Measurements from ENCODE around the gene AK1.

DNA sequence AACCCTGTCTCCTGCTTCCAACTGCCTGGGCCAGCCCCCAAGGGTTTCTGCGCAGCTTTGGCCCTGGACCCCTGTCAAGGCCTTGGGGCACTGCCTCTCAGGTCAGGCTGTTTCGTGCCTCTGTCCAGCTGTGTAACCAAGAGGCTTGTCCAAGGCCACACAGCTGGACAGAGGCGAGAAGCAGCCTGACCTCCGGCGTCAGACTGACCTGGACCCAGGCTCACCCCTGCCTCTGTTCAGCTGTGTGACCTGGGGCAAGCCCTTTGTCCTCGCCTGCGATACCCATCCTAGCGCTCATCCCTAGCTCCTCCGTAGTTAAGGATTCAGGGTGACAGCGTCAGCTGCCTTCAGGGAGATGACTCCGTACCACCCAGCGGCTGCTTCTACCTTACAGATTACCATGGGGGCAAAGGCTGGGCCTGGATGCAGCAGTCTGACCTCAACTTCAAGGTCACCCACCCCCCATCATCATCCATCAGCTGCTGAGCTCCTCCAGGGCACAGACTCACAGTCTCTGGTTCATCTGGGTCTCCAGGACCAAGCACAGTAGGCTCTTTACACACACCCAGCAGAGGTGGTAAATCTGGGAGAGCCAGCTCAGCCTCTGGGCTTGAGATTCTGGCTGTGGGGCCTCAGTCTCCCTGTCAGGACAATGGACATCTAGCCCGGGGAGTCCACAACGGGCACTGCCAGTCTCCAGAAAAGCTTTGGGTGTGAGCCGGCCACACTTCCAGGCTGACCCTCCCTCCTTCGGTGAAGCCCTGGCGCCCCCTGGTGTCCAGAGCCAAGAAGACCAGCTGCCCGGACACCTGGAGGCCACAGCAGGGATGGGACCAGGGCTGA, 7.9 kb downstream of the AK1 start:
- TF ChIP-seq, protein P1, sequence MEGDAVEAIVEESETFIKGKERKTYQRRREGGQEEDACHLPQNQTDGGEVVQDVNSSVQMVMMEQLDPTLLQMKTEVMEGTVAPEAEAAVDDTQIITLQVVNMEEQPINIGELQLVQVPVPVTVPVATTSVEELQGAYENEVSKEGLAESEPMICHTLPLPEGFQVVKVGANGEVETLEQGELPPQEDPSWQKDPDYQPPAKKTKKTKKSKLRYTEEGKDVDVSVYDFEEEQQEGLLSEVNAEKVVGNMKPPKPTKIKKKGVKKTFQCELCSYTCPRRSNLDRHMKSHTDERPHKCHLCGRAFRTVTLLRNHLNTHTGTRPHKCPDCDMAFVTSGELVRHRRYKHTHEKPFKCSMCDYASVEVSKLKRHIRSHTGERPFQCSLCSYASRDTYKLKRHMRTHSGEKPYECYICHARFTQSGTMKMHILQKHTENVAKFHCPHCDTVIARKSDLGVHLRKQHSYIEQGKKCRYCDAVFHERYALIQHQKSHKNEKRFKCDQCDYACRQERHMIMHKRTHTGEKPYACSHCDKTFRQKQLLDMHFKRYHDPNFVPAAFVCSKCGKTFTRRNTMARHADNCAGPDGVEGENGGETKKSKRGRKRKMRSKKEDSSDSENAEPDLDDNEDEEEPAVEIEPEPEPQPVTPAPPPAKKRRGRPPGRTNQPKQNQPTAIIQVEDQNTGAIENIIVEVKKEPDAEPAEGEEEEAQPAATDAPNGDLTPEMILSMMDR (IDR thresholded peaks at IDR 0.05) = peak; percentile 71 to 98 (median 93)
- TF ChIP-seq POLR2A (IDR thresholded peaks at IDR 0.05) = no peak

Measured in adrenal gland (tissue), 5 donors.